Pancreas (tissue), 10 donors: Measurements from ENCODE around the gene MAP3K5. TPM values are rescaled to one million over a fixed set of nuclear protein-coding genes. Genes with fewer than 3 reads are reported as not detected.

Experiments used
- ATAC-seq, 4 donors: fragments of 200-7000 bp; cut with Tn5 transposase; one replicate each; pipeline versions ENCODE4 v1.8.0 to v1.9.1; 2020; ENCODE audit warnings: mild to moderate bottlenecking in 4 of 4, moderate library complexity in 4 of 4
- DNase-seq, 6 donors: peaks; one replicate each; pipeline ENCODE4 v3.0.0-alpha.2; 2020
- FAIRE-seq: peaks from 2 replicates; lab custom pipeline; 2012; peaks lifted over from hg19 to GRCh38; lab: Jason Lieb, UNC
- H3K27ac ChIP-seq, 4 donors: fragments of 200-600 bp; sonication (generic); 1 replicate in 3 of 4; 2 replicates in 1 of 4; pipeline versions ENCODE4 v1.5.0 to v1.8.0; 2020
- H3K27me3 ChIP-seq, 4 donors: fragments of 200-600 bp; one replicate each; pipeline ENCODE4 v1.8.0; 2021
- H3K36me3 ChIP-seq, 3 donors: fragments of 200-600 bp; sonication (generic) in 1 of 3; one replicate each; pipeline versions ENCODE4 v1.5.0 to v1.8.0; 2020 to 2021
- H3K4me1 ChIP-seq, 3 donors: fragments of 200-600 bp; one replicate each; pipeline ENCODE4 v1.8.0; 2021
- H3K4me3 ChIP-seq, 4 donors: fragments of 200-600 bp; sonication (generic) in 2 of 4; one replicate each; pipeline versions ENCODE4 v1.5.0 to v1.8.0; 2020 to 2021
- H3K9me3 ChIP-seq, 4 donors: fragments of 200-600 bp; one replicate each; pipeline ENCODE4 v1.8.0; 2021
- WGBS, 2 donors: extraction: QIAGEN DNeasy Blood & Tissue Kit; methylation state at CpG; one replicate each; pipeline ENCODE4 v1.1.7; 2013; 5-methylcytosine and 5-hydroxymethylcytosine counted together
- intact Hi-C, 3 donors: fragments of 100-400 bp; cut with DNase I; formaldehyde crosslinking; loops; one replicate each; pipeline versions ENCODE4 v1.11.1 to v1.14.2; 2022
- polyA plus RNA-seq, 2 donors: library from polyadenylated mRNA; stranded (reverse); fragments of 200-250 nt; gene quantifications; one replicate each; pipeline ENCODE4 v1.2.3, GENCODE V29; 2013
- total RNA-seq, 6 donors: library from RNA; stranded (reverse); fragmentation: NEBNext Ultra II Directional in 4 of 6; extraction: Animal tissue kit (Norgen Biotek cat#: 25700) in 4 of 6; gene quantifications; one replicate each; pipeline versions ENCODE4 v1.2.1 to v1.2.4, GENCODE V29; 2021 to 2023
- TF ChIP-seq, protein P1 (sequence below), 4 donors: fragments of 200-600 bp; sonication (generic) in 3 of 4; IDR thresholded peaks; one replicate each; pipeline versions ENCODE4 v1.5.0 to v1.8.0; 2021; ENCODE audit warnings: antibody characterized with exemption in 4 of 4
- donor health status: healthy with polysubstance abuse.
- donor health status: DM: no; HTN: no; CAD: no; lungs with moderate emphysema.
- donor health status: DM: no; HTN: no; CAD: no.
- donor health status: control.
- donor health status: control.
- donor health status: Bipolar disorder and iron deficiency.
- donor health status: DM: yes; HTN: yes; CAD: no.
- donor health status: DM: no; HTN: no; CAD: no.
- donor health status: DM: no; HTN: no; CAD: no.
- donor health status: DM: yes; HTN: yes; CAD: no.

Gene MAP3K5
- total and polyA plus RNA-seq, 8 donors: 6.7 to 28.6 (median 19.4) TPM

DNA sequence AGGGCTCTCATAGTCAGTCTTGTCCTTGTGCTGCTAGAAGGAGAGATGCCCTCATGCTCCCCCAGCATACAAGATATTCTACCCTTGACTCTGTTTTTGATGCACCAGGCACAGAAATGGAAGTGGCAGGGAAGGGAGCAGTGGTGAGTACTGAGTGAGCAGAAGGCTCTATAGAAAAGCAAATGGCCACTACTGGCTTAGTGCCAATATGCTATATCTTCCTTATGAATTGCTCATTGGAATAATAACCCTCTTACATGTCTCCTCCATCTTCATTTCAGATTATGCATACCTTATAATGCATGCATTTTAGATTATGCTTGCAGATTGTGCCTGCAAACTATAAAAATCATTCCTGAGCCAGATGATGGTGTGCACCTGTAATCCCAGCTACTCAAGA is 82.8 kb downstream of the MAP3K5 start:
- FAIRE-seq (no peak), DNase-seq (no peak), ATAC-seq (no peak)
- peaks cover 0 to 11% (median 7%) of the 10 kb centered on the region in 3 donors for H3K4me1 ChIP-seq
- TF ChIP-seq, protein P1, sequence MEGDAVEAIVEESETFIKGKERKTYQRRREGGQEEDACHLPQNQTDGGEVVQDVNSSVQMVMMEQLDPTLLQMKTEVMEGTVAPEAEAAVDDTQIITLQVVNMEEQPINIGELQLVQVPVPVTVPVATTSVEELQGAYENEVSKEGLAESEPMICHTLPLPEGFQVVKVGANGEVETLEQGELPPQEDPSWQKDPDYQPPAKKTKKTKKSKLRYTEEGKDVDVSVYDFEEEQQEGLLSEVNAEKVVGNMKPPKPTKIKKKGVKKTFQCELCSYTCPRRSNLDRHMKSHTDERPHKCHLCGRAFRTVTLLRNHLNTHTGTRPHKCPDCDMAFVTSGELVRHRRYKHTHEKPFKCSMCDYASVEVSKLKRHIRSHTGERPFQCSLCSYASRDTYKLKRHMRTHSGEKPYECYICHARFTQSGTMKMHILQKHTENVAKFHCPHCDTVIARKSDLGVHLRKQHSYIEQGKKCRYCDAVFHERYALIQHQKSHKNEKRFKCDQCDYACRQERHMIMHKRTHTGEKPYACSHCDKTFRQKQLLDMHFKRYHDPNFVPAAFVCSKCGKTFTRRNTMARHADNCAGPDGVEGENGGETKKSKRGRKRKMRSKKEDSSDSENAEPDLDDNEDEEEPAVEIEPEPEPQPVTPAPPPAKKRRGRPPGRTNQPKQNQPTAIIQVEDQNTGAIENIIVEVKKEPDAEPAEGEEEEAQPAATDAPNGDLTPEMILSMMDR (IDR thresholded peaks at IDR 0.05): no peak
- H3K27ac ChIP-seq: no peak overlapping the region
- intact Hi-C loops: no loop called here
- H3K27me3 ChIP-seq: no peaks in the 10 kb centered on the region
- no peaks in the 10 kb centered on the region for H3K9me3 ChIP-seq
- no peak overlapping the region for H3K4me3 ChIP-seq
- no peaks in the 10 kb centered on the region for H3K36me3 ChIP-seq

DNA sequence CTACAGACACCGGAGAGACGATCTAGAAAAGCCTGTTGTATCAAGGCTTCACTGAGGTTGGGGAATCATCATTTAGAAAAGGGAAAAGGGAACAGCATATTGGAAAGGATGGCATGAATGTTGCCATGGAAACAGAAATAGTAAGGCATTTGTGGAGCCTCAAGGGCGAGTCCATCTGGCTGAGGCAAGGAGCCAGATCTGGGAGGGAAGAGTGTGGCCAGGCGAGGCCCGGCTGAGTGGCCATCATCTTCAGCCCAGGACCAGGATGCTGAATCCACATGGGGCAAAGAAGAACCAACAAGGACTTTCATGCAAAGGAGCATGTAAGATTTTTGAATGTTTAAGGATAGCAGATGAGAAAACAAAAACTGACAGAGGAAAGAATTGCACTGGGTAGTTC is 85.8 kb downstream of the MAP3K5 start:
- Histone ChIP-seq H3K9me3 (no peaks in the 10 kb centered on the region), H3K4me3 (no peak overlapping the region), H3K4me1 (peaks cover 2 to 31% (median 22%) of the 10 kb centered on the region in 3 donors), H3K27me3 (no peaks in the 10 kb centered on the region), H3K27ac (no peak overlapping the region), H3K36me3 (no peaks in the 10 kb centered on the region)
- no peak for FAIRE-seq
- TF ChIP-seq, protein P1 (IDR thresholded peaks at IDR 0.05): no peak
- WGBS, 2 donors: 82 to 85% methylated on average over 5 of the region's 5 CpGs
- ATAC-seq: no peak
- DNase-seq: no peak
- intact Hi-C loops: no loop called here

DNA sequence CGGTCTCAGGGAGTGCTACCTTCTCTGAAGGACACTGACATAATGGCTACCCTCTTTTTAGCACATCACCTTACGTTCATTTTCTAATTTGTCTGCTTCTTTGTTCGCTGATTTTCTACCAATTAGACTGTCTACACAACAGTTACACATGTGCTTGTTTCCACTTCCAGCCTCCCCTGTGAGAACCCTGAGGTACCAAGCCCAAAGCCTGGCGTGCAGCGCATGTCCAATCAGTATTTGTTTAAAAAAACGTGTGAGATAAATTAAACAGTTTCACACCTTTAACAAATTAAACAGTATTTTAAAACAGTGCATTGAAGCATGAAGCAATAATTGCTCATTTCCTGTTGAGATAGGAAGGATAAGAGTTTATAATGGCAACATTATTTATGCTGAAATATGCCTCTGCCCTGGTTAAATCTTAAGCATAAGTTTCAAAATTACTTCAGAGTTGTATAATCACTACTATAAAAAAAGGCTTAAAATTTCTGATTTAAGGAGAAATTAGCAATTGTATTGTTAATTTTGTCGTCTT is 88.9 kb downstream of the MAP3K5 start:
- H3K4me3 ChIP-seq: no peak overlapping the region
- no peaks in the 10 kb centered on the region for H3K36me3 ChIP-seq
- H3K4me1 ChIP-seq: peaks cover 10 to 36% (median 21%) of the 10 kb centered on the region in 3 donors
- no peaks in the 10 kb centered on the region for H3K9me3 ChIP-seq
- peak overlapping the region in 1 of 4 donors; percentile 5 for H3K27ac ChIP-seq
- DNase-seq (no peak), ATAC-seq (peak in 2 of 4 donors; percentile 14 to 38), FAIRE-seq (no peak)
- no peaks in the 10 kb centered on the region for H3K27me3 ChIP-seq
- WGBS, 2 donors: 57 to 59% methylated on average over 7 of the region's 7 CpGs
- TF ChIP-seq, protein P1 (IDR thresholded peaks at IDR 0.05): no peak
- intact Hi-C loops: no loop called here

DNA sequence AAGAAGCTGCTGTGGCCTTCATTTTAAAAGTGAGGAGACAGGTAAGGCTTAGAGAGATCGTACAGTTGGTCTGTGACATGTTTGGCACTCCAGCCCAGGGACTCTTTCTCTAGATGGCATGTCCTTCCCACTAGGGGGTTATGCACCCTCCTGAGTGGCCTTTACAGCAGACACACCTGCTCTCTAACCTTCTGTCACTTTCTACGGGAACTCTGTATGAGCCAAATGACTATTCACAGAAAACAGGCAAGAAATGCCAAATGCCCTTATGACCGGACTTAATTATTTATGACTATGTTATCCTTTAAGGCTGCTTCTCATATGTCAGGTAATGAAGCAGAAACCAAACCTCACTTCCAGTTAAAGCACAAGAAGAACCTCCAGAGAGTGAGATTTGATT is 91.2 kb downstream of the MAP3K5 start:
- Histone ChIP-seq H3K4me1 (peaks cover 18 to 55% (median 37%) of the 10 kb centered on the region in 3 donors), H3K27ac (peak overlapping the region in 2 of 4 donors; percentile 35 to 53), H3K27me3 (no peaks in the 10 kb centered on the region), H3K9me3 (no peaks in the 10 kb centered on the region), H3K36me3 (no peaks in the 10 kb centered on the region), H3K4me3 (no peak overlapping the region)
- no peak for FAIRE-seq
- 31 to 38% methylated on average over 3 of the region's 3 CpGs for WGBS, 2 donors
- ATAC-seq: peak; percentile 18 to 47 (median 38)
- intact Hi-C loops: no loop called here
- TF ChIP-seq, protein P1 (IDR thresholded peaks at IDR 0.05): no peak
- no peak for DNase-seq

DNA sequence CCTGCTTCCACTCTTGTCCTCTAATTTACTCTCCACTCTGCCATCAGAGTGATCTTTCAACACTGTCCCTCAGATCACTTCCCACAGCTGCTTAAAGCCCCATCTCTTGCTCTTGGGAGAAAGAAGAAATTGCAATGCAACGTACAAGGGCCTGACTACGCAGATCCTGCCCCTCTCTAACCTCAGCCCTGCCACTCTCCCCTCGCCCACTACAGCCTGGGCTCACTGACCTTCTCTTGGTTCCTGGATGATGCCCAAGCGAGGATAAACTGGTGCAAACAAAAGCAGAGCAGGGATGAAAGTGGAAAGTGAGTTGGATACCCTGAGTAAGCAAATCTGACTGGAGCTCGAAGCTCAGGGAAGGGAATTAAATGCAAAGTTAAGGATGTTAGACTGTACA is 92.9 kb downstream of the MAP3K5 start:
- no peaks in the 10 kb centered on the region for H3K36me3 ChIP-seq
- no peaks in the 10 kb centered on the region for H3K9me3 ChIP-seq
- intact Hi-C loops: no loop called here
- H3K27ac ChIP-seq: peak overlapping the region in 1 of 4 donors; percentile 18
- WGBS, 2 donors: 55 to 69% methylated on average over 5 of the region's 5 CpGs
- no peak overlapping the region for H3K4me3 ChIP-seq
- no peak for FAIRE-seq
- peaks cover 26 to 69% (median 45%) of the 10 kb centered on the region in 3 donors for H3K4me1 ChIP-seq
- ATAC-seq: no peak
- no peak for DNase-seq
- TF ChIP-seq, protein P1 (IDR thresholded peaks at IDR 0.05): no peak
- H3K27me3 ChIP-seq: no peaks in the 10 kb centered on the region
